Measurements from ENCODE around the gene PHACTR1.
"Not testable (repeated sequence)": the region's sequence is repeated elsewhere in the genome, so short reads cannot be mapped to it uniquely, and the experiment has no call there.

PHACTR1 gene

DNA sequence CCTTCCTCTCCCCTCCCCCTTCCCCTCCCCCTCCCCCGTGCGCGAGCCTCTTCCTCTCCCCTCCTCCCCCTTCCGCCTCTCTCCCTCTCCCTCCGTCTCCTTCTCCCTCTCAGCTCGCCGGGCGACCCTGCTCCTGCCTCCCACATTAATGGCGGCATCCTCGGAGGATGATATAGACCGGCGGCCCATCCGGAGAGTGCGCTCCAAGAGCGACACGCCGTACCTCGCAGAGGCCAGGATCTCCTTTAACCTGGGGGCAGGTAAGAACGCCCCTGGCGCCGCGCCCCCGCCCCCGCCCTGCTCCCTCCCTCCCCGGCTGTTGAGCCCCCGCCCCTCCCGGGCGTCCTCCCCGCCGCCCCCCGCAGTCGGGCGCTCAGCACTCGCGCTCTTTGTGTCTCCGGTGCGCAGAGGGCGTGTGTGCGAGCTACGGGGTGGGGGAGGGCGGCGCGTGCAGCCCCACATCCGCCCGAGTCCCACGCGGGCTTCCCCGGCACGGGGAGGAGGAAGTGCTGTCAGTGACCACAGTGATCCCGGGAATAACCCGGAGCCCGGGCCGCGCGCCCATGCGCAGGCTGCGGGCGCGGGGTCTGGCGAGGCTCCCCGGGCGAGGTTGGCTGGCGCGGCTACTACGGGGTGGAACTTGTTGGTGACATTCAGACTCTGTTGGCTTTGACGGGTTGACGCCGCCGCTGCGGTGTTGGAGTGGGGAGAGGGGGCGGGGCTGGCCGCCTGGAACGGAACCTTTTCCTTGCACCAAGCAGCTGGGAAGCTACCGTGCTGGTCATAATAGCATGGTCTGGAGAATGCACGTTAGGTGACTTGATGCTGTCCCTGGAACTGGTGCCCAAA lies 33.2 kb downstream of the PHACTR1 start:
- DNase-seq, result no peak

DNA sequence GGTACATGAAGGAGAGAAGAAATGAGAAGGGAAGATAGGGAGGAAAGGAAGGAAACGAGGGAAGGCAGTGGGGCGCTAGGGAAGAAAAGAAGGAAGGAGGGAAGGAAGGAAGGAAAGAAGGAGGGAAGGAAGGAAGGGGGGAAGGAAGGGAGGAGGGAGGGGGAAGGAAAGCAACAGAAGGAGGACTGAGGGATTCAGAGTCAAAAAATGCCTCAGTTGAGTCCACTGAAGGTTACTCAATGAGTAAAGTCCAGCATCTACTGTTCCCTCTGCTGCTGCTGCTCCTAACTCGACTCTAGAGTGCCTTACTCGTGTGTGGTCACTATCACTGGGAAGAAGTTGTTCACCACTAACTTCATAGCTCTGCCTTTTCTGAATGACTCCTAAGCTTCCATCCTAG lies 33.8 kb downstream of the PHACTR1 start:
- no peak for DNase-seq

DNA sequence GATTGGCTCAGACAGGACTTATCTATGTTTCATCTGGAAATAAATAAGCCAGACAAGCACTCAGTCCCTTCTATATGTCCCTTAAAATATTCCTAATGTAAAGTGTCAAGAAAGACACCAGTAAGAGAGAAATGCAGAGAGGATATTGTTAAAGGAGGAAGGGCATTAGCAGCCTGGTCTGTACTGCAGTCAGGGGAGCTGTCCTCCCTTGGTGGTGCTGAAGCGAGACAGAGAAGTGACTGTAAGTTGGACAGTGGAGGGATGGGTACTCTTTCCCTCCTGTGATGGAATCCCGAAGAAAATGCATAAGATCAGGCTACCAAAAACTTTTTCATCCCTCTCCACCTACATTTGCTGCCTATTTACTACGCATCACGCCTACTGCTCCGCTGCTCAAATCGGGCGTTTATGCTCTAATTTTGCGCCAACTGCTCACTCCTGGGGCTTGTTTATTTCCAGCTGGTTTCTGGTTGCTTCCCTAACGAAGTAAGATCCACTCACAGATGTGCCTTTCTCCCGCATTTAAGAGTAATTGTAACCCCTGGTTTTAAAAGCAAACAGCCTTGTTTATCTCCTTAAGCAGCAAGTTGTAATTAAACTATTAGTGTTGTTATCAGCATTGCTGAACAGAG lies 35.2 kb downstream of the PHACTR1 start:
- DNase-seq, result peak; percentile 29

DNA sequence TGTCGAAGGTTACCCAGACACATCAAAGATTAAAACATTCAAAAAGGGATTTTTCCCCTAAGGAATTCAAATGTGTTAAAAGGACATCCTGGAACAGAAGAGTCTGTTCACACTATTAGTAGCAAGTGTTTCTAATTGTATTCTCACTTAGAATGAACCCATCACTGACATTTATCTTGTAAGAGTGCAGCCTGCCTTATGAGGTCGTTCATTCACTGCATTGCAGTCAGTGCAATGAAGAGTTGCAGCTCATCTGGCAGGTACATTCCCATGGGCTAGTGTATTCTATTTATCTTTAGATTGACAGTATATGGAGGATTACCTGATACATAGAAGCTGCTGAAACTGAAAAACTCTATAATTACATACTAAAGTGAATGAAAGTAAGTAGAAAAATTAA lies 36.5 kb downstream of the PHACTR1 start:
- DNase-seq, result no peak

DNA sequence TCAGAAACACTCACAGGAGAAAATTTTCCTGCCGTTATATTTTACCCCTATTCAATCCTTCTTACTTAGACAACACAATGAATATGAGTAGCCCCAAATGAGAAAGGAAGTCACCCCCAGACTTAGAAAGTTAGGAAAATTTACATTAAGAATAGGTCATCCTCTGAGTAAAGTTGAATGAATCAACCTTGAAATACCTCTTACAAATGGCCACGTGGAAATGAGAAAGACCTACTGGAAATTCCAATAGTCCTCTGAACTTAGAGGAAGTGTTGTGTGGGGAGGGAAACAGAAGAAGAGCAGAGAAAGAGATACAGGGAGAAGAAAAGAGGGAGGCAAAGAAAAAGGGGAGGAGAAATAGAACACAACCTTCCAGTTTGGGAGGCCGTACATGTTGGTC lies 43.7 kb downstream of the PHACTR1 start:
- no peak for DNase-seq

DNA sequence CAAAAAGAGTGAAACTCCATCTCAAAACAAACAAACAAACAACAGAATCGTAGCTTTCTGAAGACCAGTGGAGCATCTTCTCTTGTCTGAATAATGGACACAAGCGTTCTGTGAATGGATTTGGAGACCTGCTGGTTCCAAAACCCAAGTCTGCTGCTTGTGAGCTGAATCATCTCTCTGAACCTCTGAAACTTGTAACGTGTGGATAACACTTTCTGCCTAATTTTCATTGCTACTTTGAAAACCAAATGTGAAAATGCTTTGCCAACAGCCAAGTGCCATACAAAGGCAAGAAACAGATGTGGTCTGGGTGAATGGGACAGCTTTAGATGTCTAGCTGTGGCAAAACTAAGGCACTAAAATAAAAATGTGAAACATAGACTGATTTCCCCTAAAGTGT lies 44.3 kb downstream of the PHACTR1 start:
- DNase-seq, result no peak

DNA sequence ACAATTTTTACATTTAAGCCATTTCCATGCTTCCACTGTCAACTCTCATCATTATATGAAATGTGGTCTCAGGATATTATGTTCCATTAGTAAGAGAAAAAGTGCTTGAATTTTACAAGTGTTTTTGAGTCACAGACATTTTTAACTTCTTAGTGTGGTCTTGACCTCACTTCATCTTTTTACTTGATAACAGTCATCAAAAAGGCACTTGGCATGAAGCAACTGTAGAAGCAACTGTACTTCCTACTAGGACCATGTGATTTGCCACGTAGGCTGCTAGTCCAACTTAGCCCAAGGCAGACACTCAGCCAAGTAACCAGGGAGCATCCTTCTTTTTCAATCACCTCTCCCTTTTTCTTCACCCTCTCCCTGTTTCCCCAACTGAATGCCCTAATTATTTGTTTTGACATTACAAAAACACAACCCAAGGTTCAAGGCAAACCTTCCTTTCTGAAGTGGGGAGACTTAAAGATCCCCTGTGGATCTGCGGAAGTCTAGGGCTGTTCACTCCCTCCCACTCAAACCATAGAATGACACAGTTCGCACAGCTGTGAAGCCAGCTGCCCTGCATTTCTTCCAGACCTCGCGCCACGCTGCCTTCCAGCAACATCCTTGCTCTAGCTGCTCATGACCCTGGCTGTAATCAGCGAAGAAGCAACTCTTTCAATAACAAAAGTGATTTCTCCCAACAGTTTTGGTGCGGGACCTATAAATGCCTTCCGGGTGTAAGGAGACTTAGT lies 45.0 kb downstream of the PHACTR1 start:
- no peak for DNase-seq

DNA sequence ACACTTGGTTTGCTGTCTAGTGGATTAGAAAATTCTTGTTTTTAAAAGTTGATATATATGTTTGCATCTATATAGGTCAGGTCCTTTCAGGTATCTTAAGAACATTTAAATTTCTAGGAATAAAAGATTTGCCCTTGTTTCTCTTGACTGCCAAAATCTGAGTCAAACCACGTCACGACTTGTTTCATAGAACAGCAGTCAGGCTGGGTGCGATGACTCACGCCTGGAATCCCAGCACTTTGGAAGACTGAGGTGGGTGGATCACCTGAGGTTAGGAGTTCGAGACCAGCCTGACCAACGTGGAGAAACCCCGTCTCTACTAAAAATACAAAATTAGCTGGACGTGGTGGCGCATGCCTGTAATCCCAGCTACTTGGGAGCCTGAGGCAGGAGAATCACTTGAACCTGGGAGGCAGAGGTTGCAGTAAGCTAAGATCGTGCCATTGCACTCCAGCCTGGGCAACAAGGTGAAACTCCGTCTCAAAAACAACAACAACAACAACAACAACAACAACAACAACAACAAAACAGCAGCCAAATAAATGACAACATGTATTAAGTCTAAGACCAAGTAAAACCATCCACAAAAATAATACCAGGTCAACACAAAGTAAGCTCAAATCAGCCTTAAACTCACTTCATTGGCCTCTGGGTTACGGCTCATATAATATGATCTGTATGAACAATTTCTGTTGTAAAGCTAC lies 46.3 kb downstream of the PHACTR1 start:
- DNase-seq, result not testable (repeated sequence)

DNA sequence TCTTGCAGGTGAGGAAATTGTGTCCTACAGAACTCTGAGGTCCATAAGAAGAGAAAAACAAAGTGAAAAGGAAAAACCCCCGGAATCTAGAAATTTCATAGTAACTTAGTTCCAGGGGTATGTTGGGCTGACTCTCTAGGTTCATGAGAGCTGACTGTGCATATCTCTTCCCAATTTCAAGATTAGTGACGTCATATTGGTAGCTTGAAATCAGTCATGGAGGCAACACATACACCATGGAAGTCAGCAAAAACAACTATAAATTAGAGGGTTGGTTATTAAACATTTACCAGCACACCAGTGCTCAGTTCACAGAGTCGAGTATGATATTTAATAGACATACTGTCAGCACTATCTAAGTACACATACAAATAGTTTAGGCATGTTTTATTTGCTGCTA lies 49.8 kb downstream of the PHACTR1 start:
- DNase-seq, result no peak

DNA sequence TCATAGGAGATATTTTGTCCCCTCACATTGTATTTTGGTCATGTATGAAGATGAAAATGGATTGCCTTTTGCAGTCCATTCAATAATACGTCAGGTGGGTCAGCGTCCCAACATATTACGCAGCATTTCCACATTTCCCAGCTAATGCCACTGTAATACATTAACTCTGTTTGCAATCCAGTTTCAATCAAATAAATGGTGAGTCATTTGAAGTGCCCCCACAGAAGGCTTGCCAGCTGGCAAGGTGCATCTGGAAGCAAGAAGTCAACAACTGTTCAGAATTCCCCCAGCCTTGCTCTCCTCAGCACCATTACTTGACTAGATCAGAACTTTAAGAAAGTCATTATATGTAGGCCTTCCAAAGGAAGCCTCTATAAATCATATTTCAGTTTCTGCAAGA lies 50.4 kb downstream of the PHACTR1 start:
- no peak for DNase-seq

DNA sequence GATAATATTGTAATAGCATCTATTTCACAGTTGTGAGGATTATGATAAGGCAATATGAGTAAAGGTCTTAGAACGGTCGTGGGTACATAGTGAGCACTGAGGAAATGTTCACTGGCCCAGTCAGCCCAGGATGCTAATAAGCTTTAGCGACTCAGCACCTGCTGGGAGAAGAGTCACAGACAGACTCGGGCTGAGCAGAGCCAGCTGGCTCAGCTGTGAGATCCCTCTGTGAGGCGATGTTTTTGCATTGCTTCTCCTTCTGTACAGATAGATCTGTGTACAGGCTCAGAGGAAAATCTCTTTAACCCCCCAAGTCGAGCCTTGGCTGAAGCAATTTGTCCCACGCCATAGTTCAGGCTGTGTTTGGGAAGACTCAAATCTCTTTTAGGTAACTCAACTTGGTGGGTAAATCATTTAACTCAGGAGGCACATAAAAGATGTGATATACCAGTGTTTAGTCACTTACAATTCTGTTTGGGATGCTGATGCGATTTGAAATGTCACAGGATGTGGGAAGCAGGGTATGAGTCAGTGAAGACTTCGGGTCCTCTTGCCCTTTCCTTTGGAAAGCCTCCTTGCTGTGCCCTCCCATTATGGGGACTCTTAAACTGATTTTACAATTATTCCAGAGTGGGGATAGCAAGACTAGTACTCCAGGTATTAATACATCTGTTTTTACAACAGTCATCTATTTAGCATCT lies 53.1 kb downstream of the PHACTR1 start:
- DNase-seq, result no peak

DNA sequence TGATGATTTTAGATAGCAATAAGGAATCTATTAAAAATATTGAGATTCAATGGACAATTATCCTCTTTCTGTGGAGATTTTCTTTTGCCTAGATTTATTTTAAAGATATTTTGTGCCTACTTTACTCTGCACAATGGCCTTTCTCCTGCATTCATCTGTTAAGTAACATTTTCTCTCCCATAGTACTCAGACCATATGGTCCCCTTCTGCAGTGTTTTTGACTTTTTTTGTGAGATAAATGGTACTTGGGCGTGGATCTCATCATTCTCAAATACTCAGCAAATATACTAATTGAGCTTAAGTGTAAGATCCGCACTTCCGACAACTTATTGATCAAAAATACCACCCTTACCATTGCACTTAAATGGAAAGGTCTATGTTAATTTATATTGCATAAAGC lies 55.8 kb downstream of the PHACTR1 start:
- no peak for DNase-seq

DNA sequence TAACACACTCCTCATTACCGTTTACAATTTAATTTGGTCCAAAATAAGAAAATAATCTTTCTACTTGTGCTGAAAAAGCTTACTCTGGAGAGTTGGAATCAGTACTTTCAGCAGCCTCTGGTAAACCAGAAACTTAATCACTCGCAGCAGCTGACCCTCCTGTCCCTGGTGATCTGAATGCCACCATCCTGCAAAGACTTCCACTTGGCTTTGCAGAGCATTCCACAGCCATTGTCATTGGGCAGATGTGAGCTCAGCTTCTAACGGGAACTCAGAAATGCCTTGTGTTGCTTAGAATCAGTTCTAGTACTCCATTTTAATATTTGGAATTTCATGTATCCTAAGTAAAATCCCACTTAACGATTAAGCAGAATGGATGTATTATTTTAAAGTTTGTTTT lies 59.7 kb downstream of the PHACTR1 start:
- no peak for DNase-seq

DNA sequence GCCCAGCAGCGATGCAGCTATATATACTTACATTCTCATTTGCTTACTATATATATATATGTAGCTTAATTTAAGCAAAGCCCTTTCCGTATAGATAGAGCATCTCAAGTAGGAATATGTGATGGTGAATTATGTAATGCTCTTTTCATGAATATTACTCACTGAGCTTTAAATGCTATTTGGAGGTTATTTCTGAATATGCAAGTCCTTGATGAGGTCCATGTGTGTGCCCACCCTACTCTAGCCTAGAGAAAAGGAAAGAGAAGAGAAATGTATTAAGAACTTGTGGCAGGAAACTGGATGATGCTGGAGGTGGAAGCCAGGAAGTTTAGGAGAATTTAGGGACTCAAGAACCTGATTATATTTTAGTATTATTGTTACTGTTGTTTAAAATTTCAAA lies 63.2 kb downstream of the PHACTR1 start:
- no peak for DNase-seq

DNA sequence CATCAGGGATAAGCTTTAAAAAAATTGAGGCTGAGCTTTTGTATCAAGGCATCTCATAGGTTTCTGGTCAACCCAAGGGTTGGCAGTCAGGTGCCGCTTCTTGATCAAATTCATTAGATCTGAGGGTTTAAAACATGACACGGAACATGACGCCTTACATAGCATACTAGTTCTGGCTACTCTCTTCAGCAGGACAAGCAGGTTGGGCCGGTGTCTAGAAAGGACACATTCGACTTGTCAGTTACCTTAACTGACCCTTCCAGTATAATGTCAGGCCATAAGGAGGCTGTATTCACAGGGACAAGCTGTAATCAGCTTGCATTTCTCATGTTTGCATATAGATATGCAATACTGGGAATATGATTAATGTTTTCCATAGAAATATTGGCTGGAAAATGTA lies 65.6 kb downstream of the PHACTR1 start:
- DNase-seq, result no peak

DNA sequence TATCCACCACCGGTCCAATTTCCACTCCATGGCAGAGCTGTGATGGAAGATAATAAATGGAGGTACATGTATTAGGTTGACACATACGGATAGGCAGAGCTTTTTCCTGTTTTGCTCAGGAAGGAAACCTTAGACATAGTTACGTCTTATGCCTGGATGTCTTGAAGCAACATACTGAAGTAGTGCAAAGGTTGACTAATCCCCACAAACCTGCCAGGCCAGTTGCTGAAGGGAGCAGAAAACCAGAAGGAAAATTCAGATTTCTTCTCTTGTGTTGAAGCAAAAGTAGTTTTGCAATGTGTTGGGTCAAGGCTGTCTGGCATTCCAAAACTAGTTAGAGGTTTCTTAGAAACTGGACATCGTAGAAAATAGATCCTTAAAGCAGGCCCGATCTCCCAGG lies 68.7 kb downstream of the PHACTR1 start:
- DNase-seq, result no peak

DNA sequence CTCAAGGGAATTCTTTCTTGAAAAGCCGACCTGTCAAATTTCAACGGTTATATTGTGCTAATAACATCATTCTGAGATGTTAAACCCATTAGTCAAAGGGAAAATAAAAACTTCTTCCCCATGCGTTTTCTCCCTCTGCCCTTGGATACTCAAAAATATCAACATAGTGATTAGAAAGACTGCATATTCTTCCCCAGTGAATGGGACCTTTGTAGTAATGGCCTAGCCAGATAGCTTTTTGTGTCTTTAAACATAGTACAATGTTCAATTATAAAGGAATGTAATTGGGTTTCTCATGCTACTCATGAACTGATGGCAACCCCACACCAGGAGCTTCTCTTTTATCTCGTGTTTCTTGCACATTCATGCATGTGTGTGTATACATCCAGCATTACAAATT lies 69.4 kb downstream of the PHACTR1 start:
- DNase-seq, result no peak

DNA sequence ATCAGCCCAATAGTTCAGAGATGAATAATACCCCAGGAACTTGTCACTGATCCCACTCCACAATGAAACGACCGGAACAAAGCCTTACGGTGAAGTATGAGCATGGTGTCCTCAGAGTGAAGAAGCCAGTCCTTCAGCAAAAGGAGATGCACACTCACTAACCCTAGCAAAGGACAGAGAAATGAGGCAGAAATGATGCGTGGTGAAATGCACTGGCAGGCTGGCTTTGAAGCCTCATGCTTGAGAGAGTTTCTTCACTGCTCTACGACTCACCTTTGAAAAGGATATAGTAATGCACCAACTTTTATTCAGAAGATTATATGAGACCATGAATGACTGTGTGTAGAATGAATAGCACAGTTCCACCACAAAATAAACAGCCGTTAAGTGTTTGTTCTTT lies 74.8 kb downstream of the PHACTR1 start:
- DNase-seq, result no peak

DNA sequence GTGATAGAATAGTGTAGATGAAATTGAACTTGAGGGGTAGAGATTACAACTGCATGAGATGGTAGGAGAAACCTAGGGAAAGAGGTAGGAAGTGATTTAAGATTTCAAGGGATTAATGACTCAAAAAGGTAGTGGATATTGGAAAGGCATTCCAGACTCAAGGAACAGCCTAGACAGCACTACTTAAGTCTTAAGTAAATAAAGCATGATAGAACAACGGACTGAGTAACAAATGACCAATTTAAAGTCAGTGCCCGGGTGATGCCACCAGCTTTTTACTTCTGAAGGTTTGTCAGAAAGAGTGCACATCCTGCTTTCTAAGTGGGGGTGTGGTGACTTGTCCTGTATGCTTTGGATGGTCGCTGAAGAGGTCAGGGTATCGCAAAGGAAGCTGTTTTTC lies 81.8 kb downstream of the PHACTR1 start:
- no peak for DNase-seq

DNA sequence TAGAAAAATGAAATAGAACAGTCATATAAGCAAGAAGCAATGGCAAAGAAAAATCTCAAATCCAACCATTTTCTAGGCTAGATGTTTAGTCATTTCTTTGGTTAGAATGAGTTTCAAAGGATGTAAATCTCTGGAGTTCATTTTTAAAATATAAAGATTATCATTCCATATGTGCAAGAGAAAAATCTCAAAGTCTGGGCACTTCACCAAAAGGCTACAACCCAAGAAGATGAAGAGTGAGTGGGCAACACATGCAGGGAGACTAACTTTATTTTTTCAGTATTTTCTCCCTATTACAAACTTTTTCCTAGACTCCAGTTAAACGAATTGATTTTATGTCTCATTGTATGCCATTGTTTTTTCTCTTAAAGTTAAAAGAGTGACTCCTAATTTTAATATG lies 83.6 kb downstream of the PHACTR1 start:
- DNase-seq, result no peak

DNA sequence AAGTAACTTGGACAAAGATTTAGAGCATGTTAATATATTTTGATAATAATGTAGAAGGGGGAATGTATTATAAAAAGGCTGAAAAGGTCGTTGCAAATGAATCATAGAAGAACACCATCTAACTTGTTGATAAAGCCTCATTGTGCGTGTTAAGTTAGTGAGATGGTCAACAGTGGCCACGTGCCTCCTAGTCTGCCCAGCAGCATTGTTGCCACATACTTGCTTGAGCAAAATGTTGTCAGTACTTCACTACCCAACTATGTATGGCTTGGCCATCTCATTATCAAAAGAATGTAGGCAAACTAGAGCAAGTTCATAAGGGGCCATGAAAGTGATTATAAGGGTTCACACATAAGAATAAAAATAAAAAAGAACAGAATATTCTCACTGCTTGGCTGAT lies 84.6 kb downstream of the PHACTR1 start:
- DNase-seq, result no peak

DNA sequence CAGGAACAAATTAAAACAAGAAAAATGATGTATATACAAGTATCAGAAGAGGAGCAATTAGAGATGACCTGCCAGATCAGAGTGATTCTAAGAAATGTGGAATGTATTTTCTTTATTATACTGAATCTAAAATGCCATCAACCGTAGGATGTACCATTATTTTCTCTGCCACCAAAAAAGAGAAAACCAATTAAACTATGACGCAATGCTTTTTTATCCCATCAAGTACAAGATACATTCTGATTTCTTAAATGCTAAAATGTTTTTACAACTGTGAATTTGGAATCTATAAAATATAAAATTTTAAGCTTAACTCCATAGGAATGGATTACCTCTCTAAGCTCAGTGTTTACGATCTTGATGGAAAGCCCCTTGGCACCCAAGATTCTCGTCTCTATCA lies 85.9 kb downstream of the PHACTR1 start:
- DNase-seq, result no peak

DNA sequence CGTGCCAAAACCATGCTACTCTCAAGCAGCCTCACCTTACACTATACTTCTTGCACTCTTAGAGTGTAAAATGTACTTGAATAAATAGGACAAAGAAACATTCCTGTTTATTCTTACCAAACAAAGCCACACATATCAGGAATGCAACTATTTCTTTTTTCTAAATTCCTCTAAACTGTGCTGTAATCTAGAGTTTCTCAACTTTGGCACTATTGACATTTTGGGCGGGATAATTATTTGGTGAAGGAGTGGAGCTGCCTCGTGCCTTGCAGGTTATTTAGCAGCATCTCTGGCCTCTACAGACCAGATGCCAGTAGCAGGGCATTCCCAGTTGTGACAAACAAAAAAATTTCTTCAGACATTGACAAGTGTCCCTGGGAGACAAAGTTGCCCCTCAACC lies 86.9 kb downstream of the PHACTR1 start:
- DNase-seq, result no peak
